GM10248 (cell line): ENCODE measurements around the gene CD34.

Source experiments
- CTCF ChIA-PET: fragments of 300-600 bp; sonication (Branson Sonifier 250); formaldehyde crosslinking; extraction: SDS; loops from one replicate; lab custom pipeline; 2021; ENCODE audit warnings: antibody characterized with exemption; lab: Yijun Ruan, JAX
- POLR2A ChIA-PET: fragments of 350-650 bp; sonication (Branson Sonifier 250); formaldehyde crosslinking; extraction: SDS; loops from one replicate; lab custom pipeline; 2020; ENCODE audit warnings: antibody characterized with exemption; lab: Yijun Ruan, JAX
- DNase-seq: peaks from one replicate; pipeline ENCODE4 v3.0.0; 2012; ENCODE audit errors: extremely low spot score
- TF ChIP-seq, protein P1 (sequence below): IDR thresholded peaks from 2 replicates; pipeline ENCODE4 v1.5.1; 2012; ENCODE audit warnings: mild to moderate bottlenecking, low read depth; ENCODE audit errors: extremely low read depth, missing control alignments, control extremely low read depth

Gene CD34

DNA sequence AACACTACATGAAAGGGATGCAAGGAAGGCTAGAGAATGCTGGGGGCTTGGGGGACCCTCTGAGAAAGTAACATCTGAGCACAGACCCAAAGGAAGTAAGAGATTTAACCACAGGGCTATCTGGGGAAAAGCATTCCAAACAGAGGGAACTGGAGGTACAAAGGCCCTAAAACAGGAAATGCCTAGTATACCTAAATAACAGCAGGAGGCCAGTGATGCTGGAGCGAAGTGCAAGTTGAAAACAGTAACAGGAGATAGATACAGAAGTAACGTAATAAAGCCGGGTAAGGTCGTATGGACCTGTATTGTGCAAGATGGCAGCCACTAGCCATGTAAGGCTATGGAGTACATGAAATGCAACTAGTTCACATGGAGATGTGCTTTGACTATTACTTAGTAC lies 52.1 kb downstream of the CD34 start:
- TF ChIP-seq, protein P1, sequence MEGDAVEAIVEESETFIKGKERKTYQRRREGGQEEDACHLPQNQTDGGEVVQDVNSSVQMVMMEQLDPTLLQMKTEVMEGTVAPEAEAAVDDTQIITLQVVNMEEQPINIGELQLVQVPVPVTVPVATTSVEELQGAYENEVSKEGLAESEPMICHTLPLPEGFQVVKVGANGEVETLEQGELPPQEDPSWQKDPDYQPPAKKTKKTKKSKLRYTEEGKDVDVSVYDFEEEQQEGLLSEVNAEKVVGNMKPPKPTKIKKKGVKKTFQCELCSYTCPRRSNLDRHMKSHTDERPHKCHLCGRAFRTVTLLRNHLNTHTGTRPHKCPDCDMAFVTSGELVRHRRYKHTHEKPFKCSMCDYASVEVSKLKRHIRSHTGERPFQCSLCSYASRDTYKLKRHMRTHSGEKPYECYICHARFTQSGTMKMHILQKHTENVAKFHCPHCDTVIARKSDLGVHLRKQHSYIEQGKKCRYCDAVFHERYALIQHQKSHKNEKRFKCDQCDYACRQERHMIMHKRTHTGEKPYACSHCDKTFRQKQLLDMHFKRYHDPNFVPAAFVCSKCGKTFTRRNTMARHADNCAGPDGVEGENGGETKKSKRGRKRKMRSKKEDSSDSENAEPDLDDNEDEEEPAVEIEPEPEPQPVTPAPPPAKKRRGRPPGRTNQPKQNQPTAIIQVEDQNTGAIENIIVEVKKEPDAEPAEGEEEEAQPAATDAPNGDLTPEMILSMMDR: no peak
- no peak for DNase-seq
- ChIA-PET CTCF (interaction anchor here (4.4 to 25.9 kb wide), 2 partner anchors 11 to 26 kb away, joined by 29 to 661 read pairs; no protein-coding TSS in a partner anchor), POLR2A (no interaction called here)

DNA sequence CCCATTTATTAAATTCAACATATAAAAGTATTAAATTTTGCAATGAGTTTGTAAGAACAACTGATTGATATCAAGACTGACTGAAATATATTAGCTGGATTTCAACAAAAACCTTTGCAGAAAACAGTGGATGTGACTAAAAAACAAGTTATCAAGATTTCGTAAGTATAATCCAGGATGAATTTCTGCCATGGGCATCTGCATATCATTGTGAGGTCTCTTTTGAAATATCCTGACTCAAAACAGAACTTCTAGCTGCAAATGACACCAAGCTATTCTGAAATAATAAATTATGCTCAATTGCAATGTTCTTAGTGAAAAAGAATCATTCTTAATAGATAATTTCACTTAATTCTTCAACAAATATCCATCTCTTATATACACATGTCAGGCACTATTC lies 52.6 kb downstream of the CD34 start:
- ChIA-PET POLR2A (no interaction called here), CTCF (interaction anchor here (2.4 to 25.9 kb wide), 3 partner anchors 11 to 27 kb away, joined by 7 to 661 read pairs (median 29); no protein-coding TSS in a partner anchor)
- TF ChIP-seq, protein P1: no peak
- no peak for DNase-seq

DNA sequence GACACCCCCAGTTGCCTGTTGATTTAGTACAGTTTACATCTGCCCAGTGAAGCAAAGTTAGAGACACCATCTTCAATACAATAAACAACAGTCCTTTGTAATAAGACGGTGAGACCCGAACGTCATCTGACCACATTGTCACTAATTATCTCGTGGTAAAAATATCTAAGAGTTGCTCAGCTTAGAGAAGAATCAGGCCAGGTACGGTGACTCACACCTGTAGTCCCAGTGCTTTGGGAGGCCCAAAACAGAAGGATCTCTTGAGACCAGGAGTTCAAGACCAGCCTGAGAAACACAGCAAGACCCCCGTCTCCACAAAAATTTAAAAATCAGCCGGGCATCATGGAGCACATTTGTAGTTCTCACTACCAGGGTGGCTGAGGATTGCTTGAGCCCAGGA lies 53.5 kb downstream of the CD34 start:
- CTCF ChIA-PET: interaction anchor here (2.4 to 25.9 kb wide), 3 partner anchors 11 to 28 kb away, joined by 7 to 661 read pairs (median 11); no protein-coding TSS in a partner anchor
- no peak for DNase-seq
- TF ChIP-seq, protein P1: no peak
- POLR2A ChIA-PET: interaction anchor here (0.7 kb wide), 1 partner anchor 289 kb away, joined by 5 read pairs; no protein-coding TSS in a partner anchor

DNA sequence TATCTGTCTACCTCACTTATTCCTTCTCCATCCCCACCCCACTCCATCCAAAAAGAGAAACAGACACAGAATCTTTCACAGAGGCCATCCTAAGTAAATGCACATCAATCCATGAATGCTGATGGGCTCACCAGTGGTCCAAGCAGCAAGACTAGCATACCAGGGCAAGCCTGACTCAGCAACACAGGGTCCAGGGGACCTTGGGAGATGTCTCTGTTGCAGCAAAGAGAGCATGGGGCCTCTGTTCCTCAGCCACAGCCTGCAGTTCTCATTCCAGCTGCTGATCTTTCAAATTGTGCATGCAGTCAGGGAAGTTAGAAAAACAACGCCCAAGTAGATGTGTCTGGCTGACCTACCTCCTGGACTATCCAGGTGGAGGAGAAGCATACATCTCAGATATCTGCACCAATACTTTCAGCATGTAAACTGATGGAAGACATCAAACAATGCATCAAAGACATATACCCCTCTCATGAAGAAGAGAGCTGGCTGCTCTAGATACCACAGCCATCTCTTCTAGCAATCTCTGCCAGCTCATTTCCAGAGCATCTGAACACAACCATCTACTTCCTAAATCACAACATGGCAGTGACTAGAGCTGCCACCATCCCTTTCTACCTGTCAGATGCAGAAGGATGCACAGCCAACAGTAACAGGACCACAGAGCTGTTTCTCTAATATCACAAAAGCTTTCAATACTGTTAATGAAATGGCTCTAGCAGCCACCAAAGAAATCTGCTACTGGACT lies 54.5 kb downstream of the CD34 start:
- DNase-seq: no peak
- CTCF ChIA-PET: interaction anchor here (1.3 to 25.9 kb wide), 4 partner anchors 12 to 29 kb away, joined by 3 to 661 read pairs (median 9); no protein-coding TSS in a partner anchor
- TF ChIP-seq, protein P1: no peak
- POLR2A ChIA-PET: no interaction called here

DNA sequence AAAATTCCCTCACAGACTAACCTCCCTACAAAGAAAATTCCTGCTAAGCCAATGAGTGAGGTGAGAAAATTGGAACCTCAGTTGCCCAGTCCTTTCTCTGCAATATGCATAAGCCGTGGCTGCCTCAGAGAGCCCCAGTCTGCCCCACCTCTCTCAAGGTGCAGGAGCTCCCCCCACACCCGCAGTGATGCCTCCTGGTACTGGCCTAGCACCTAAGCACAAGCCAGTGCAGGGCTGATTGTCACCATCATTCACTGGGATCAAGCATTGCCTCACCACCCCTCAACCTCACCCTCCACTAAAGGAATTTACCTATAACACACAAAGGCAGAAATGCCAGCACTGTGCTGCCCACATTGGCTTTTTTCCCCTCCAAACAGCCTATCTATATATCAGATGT lies 56.9 kb downstream of the CD34 start:
- no peak for DNase-seq
- ChIA-PET POLR2A (no interaction called here), CTCF (interaction anchor here (2.6 to 25.9 kb wide), 2 partner anchors 21 to 31 kb away, joined by 11 to 661 read pairs; no protein-coding TSS in a partner anchor)
- TF ChIP-seq, protein P1: no peak

DNA sequence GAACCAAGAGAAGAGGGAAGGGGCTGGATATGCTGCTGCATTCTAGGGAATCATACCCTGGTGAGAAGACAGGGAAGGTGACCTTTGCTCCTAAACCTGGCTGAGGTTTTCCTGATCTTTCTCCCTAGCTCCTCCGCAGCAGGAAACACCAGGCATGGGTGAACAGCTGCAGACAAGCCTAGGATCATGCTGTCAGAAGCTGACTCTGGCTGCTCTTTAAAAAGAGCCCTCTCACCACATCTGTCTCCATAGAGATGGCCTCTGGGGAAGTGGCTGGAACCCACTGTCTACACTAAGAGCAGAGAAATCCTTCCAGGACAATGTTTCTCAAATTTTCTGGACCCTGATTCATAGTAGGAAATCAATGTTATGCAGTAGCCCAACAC lies 57.6 kb downstream of the CD34 start:
- no peak for DNase-seq
- TF ChIP-seq, protein P1: no peak
- POLR2A ChIA-PET: no interaction called here
- CTCF ChIA-PET: interaction anchor here (1.1 to 25.9 kb wide), 3 partner anchors 19 to 32 kb away, joined by 4 to 661 read pairs (median 11); no protein-coding TSS in a partner anchor
